GM23338 (cell line): ENCODE measurements around the gene PTPN6. TPM values are rescaled to one million over a fixed set of nuclear protein-coding genes. Genes with fewer than 3 reads are reported as not detected.

Experiments used
- ATAC-seq: fragments of 200-7000 bp; cut with Tn5 transposase; 3 replicates; pipeline ENCODE4 v1.9.1; 2020
- DNase-seq: peaks from one replicate; pipeline ENCODE4 v3.0.0-alpha.2; 2015; ENCODE audit warnings: low spot score
- H2AFZ ChIP-seq: fragments of 200-600 bp; sonication (generic); 2 replicates; pipeline ENCODE4 v1.8.0; 2016; ENCODE audit warnings: antibody characterized with exemption, mild to moderate bottlenecking, moderate library complexity
- H3F3A ChIP-seq: fragments of 200-600 bp; sonication (generic); replicated peaks from 2 replicates; pipeline ENCODE4 v1.8.0; 2017; ENCODE audit warnings: antibody characterized with exemption, mixed run types, low read depth
- H3K27ac ChIP-seq: fragments of 200-600 bp; sonication (generic); 2 replicates; pipeline ENCODE4 v1.6.1; 2016; ENCODE audit warnings: low read depth
- H3K27me3 ChIP-seq: fragments of 200-600 bp; sonication (generic); 2 replicates; pipeline ENCODE4 v1.8.0; 2016; ENCODE audit warnings: mild to moderate bottlenecking, mixed run types, moderate library complexity; ENCODE audit not compliant: insufficient read depth
- H3K36me3 ChIP-seq: fragments of 200-600 bp; sonication (generic); 2 replicates; pipeline ENCODE4 v1.8.0; 2016; ENCODE audit warnings: mild to moderate bottlenecking; ENCODE audit not compliant: insufficient read depth
- H3K4me1 ChIP-seq: fragments of 200-600 bp; sonication (generic); 2 replicates; pipeline ENCODE4 v1.8.0; 2016; ENCODE audit warnings: mild to moderate bottlenecking, moderate library complexity; ENCODE audit not compliant: insufficient read depth
- H3K4me2 ChIP-seq: fragments of 200-600 bp; sonication (generic); 2 replicates; pipeline ENCODE4 v1.7.1; 2017; ENCODE audit warnings: mixed run types
- H3K4me3 ChIP-seq: fragments of 200-600 bp; sonication (generic); 2 replicates; pipeline ENCODE4 v1.6.1; 2016; ENCODE audit warnings: mixed run types
- H3K79me2 ChIP-seq: fragments of 200-600 bp; sonication (generic); replicated peaks from 2 replicates; pipeline ENCODE4 v1.8.0; 2017; ENCODE audit warnings: mild to moderate bottlenecking; ENCODE audit not compliant: insufficient read depth
- H3K9me2 ChIP-seq: fragments of 200-600 bp; sonication (generic); 2 replicates; pipeline ENCODE4 v1.8.0; 2017; ENCODE audit not compliant: insufficient read depth
- H4K20me1 ChIP-seq: fragments of 200-600 bp; sonication (generic); replicated peaks from 2 replicates; pipeline ENCODE4 v1.8.0; 2017; ENCODE audit warnings: mild to moderate bottlenecking; ENCODE audit not compliant: insufficient read depth
- H3K27ac Mint-ChIP-seq: 2 replicates; pipeline ENCODE4 v1.8.0; 2020; ENCODE audit warnings: inconsistent platforms, mild to moderate bottlenecking, moderate library complexity, mixed read lengths
- H3K27me3 Mint-ChIP-seq: 3 replicates; pipeline ENCODE4 v1.8.0; 2022; ENCODE audit warnings: low read depth, mild to moderate bottlenecking, moderate library complexity, mixed read lengths, inconsistent platforms; ENCODE audit not compliant: insufficient read depth, poor library complexity
- H3K36me3 Mint-ChIP-seq: 3 replicates; pipeline ENCODE4 v1.8.0; 2021; ENCODE audit warnings: low read depth, mild to moderate bottlenecking, inconsistent platforms, moderate library complexity, mixed read lengths
- H3K4me1 Mint-ChIP-seq: 3 replicates; pipeline ENCODE4 v1.8.0; 2020; ENCODE audit warnings: mild to moderate bottlenecking, inconsistent platforms, mixed read lengths
- H3K4me3 Mint-ChIP-seq: 3 replicates; pipeline ENCODE4 v1.8.0; 2021; ENCODE audit warnings: moderate library complexity, mild to moderate bottlenecking, inconsistent platforms, mixed read lengths
- H3K9me3 Mint-ChIP-seq: 3 replicates; pipeline ENCODE4 v1.8.0; 2020; ENCODE audit warnings: moderate library complexity, mild to moderate bottlenecking, inconsistent platforms, mixed read lengths
- CREB1 ChIP-seq: fragments of 250-450 bp; sonication (Bioruptor Pico); IDR thresholded peaks from 2 replicates; pipeline ENCODE4 v1.5.0; 2020; ENCODE audit warnings: low read depth, mild to moderate bottlenecking, moderate library complexity
- JUNB ChIP-seq: IDR thresholded peaks from one replicate; pipeline ENCODE4 v1.6.1; 2016; ENCODE audit warnings: antibody characterized with exemption; ENCODE audit not compliant: unreplicated experiment
- NANOG ChIP-seq: IDR thresholded peaks from 2 replicates; pipeline ENCODE4 v1.6.1; 2016; ENCODE audit warnings: antibody characterized with exemption, borderline replicate concordance
- POLR2AphosphoS5 ChIP-seq: IDR thresholded peaks from 2 replicates; pipeline ENCODE4 v1.6.1; 2016; ENCODE audit warnings: antibody characterized with exemption, low read depth
- ZNF331 ChIP-seq: fragments of 250-450 bp; sonication (Bioruptor Pico); IDR thresholded peaks from 2 replicates; pipeline ENCODE4 v1.5.0; 2020; ENCODE audit warnings: low read depth, mild to moderate bottlenecking, moderate library complexity
- ZNF462 ChIP-seq: fragments of 250-450 bp; sonication (Bioruptor Pico); IDR thresholded peaks from 2 replicates; pipeline ENCODE4 v1.5.0; 2020; ENCODE audit warnings: mild to moderate bottlenecking, moderate library complexity
- long read RNA-seq: library from polyadenylated mRNA; unstranded; transcript quantifications from one replicate; pipeline ENCODE4 v2.0.0, GENCODE V29; 2020; ENCODE audit not compliant: unreplicated experiment
- polyA plus RNA-seq: library from polyadenylated mRNA; unstranded; fragments of >200 nt; fragmentation: Nextera tagmentation; extraction: Ambion mirVana; gene quantifications from 2 replicates; pipeline ENCODE4 v1.2.1, GENCODE V29; 2016
- total RNA-seq: library from RNA; depleted of rRNA; stranded (reverse); fragments of >200 nt; shearing (Covaris generic); gene quantifications from 2 replicates; pipeline ENCODE4 v1.2.3, GENCODE V29; 2014; rRNA removed
- TF ChIP-seq, protein P1 (sequence below): IDR thresholded peaks from 2 replicates; pipeline ENCODE4 v1.6.1; 2016; ENCODE audit warnings: antibody characterized with exemption
- TF ChIP-seq, protein P2 (sequence below): IDR thresholded peaks from one replicate; pipeline ENCODE4 v1.6.1; 2018; ENCODE audit warnings: antibody characterized with exemption; ENCODE audit not compliant: unreplicated experiment

The PTPN6 gene
- total RNA-seq (24.7 and 25.3 TPM in 2 replicates), polyA plus RNA-seq (35.4 and 40.6 TPM in 2 replicates)
- long read RNA-seq, transcript PTPN6-202 (16 exons, 2,159 nt): major isoform, 6 of 15 reads
- long read RNA-seq, partial matches to known transcripts: 3 of 15 reads
- long read RNA-seq, other reads (novel, unspliced or antisense): 5 of 15 reads

DNA sequence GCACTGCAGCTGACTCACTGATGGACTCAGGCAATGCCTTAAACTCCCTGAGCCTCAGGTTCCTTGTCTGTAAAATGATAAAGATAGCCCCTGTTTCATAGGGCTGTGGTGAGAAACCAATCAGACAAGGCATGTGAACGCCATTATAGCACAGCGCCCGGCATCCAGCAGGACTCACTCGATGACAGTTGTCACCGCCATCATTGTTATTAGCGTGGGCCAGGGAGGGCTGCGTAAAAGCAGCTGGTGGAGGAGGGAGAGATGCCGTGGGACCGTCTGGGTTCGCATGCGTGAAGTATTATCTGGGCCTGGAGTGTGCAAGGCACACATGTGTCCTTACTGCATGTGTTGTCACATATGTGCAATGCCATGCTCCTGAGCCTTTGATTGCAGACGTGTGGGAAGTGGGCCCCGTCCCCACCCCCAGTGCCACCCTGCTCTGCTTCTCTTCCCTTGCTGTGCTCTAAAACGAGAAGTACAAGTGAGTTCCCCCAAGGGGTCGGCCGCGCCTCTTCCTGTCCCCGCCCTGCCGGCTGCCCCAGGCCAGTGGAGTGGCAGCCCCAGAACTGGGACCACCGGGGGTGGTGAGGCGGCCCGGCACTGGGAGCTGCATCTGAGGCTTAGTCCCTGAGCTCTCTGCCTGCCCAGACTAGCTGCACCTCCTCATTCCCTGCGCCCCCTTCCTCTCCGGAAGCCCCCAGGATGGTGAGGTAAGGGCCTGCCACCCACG is at the start of gene PTPN6:
Gene PTPN6 (plus strand): TSS at position 546 of the 730 bp plus-strand sequence. CDS start 157 bp downstream, at position 703.
- no peak within 1 kb of the TSS; the same call in 1 of the 2 replicates for H3K27ac Mint-ChIP-seq
- H3K4me1 ChIP-seq: peaks cover 18% of the 10 kb centered on the region
- H3K4me3 ChIP-seq: no peak within 1 kb of the TSS
- peaks cover 27% of the 10 kb centered on the region for H3K27me3 Mint-ChIP-seq
- H3K27ac ChIP-seq: no peak within 1 kb of the TSS
- DNase-seq: no peak
- no peak within 1 kb of the TSS for H3K4me2 ChIP-seq
- peaks cover 38% of the 10 kb centered on the region for H3K4me1 Mint-ChIP-seq
- H4K20me1 ChIP-seq: no peaks in the 10 kb centered on the region
- no peak for TF ChIP-seq ZNF331 (CRISPR knock-in tag)
- TF ChIP-seq NANOG: no peak
- TF ChIP-seq ZNF462 (CRISPR knock-in tag): no peak
- no peak for TF ChIP-seq CREB1 (CRISPR knock-in tag)
- H3F3A ChIP-seq: peaks cover 8% of the 10 kb centered on the region; the same call in 1 of the 2 replicates
- no peak for ATAC-seq
- no peaks in the 10 kb centered on the region for H3K9me3 Mint-ChIP-seq
- H3K9me2 ChIP-seq: no peaks in the 10 kb centered on the region
- H3K79me2 ChIP-seq: no peaks in the 10 kb centered on the region
- H3K27me3 ChIP-seq: no peaks in the 10 kb centered on the region
- no peaks in the 10 kb centered on the region for H3K36me3 ChIP-seq
- no peak within 1 kb of the TSS for H3K4me3 Mint-ChIP-seq
- H3K36me3 Mint-ChIP-seq: no peaks in the 10 kb centered on the region
- H2AFZ ChIP-seq: no peak within 1 kb of the TSS

- Histone ChIP-seq H2AFZ (no peak overlapping the region), H3K27ac (no peak overlapping the region), H3K27me3 (no peaks in the 10 kb centered on the region), H3K36me3 (no peaks in the 10 kb centered on the region), H3F3A (peaks cover 6% of the 10 kb centered on the region; the same call in 1 of the 2 replicates), H3K4me1 (peaks cover 17% of the 10 kb centered on the region), H4K20me1 (no peaks in the 10 kb centered on the region), H3K4me3 (no peak overlapping the region), H3K9me2 (no peaks in the 10 kb centered on the region), H3K79me2 (no peaks in the 10 kb centered on the region), H3K4me2 (no peak overlapping the region)
- H3K9me3 Mint-ChIP-seq: no peaks in the 10 kb centered on the region
- no peaks in the 10 kb centered on the region for H3K36me3 Mint-ChIP-seq
- H3K4me3 Mint-ChIP-seq: no peak overlapping the region
- H3K27me3 Mint-ChIP-seq: peaks cover 1% of the 10 kb centered on the region
- DNase-seq (no peak), ATAC-seq (no peak)
- H3K4me1 Mint-ChIP-seq: no peaks in the 10 kb centered on the region; the same call in 1 of the 3 replicates
- no peak overlapping the region for H3K27ac Mint-ChIP-seq
- TF ChIP-seq CREB1 (CRISPR knock-in tag): no peak
- no peak for TF ChIP-seq JUNB
- no peak for TF ChIP-seq POLR2AphosphoS5
- TF ChIP-seq, protein P1, sequence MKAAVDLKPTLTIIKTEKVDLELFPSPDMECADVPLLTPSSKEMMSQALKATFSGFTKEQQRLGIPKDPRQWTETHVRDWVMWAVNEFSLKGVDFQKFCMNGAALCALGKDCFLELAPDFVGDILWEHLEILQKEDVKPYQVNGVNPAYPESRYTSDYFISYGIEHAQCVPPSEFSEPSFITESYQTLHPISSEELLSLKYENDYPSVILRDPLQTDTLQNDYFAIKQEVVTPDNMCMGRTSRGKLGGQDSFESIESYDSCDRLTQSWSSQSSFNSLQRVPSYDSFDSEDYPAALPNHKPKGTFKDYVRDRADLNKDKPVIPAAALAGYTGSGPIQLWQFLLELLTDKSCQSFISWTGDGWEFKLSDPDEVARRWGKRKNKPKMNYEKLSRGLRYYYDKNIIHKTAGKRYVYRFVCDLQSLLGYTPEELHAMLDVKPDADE: no peak
- TF ChIP-seq, protein P2, sequence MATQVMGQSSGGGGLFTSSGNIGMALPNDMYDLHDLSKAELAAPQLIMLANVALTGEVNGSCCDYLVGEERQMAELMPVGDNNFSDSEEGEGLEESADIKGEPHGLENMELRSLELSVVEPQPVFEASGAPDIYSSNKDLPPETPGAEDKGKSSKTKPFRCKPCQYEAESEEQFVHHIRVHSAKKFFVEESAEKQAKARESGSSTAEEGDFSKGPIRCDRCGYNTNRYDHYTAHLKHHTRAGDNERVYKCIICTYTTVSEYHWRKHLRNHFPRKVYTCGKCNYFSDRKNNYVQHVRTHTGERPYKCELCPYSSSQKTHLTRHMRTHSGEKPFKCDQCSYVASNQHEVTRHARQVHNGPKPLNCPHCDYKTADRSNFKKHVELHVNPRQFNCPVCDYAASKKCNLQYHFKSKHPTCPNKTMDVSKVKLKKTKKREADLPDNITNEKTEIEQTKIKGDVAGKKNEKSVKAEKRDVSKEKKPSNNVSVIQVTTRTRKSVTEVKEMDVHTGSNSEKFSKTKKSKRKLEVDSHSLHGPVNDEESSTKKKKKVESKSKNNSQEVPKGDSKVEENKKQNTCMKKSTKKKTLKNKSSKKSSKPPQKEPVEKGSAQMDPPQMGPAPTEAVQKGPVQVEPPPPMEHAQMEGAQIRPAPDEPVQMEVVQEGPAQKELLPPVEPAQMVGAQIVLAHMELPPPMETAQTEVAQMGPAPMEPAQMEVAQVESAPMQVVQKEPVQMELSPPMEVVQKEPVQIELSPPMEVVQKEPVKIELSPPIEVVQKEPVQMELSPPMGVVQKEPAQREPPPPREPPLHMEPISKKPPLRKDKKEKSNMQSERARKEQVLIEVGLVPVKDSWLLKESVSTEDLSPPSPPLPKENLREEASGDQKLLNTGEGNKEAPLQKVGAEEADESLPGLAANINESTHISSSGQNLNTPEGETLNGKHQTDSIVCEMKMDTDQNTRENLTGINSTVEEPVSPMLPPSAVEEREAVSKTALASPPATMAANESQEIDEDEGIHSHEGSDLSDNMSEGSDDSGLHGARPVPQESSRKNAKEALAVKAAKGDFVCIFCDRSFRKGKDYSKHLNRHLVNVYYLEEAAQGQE: no peak
Observed at GRCh38 chr12:6902448-6902847, 48.7 kb upstream of the PTPN6 start.
